22Rv1 (cell line): ENCODE measurements around the gene DOHH.

Experiments used
- H3K27ac ChIP-seq: fragments of 450-650 bp; 2 replicates; pipeline ENCODE4 v1.5.1; 2017
- ZFX ChIP-seq: fragments of 450-650 bp; IDR thresholded peaks from 2 replicates; pipeline ENCODE4 v1.6.1; 2017; ENCODE audit warnings: antibody characterized with exemption, borderline replicate concordance
- TF ChIP-seq, protein P1 (sequence below): fragments of 450-650 bp; IDR thresholded peaks from 2 replicates; pipeline ENCODE4 v1.5.1; 2017; ENCODE audit warnings: mild to moderate bottlenecking

The DOHH gene

DNA sequence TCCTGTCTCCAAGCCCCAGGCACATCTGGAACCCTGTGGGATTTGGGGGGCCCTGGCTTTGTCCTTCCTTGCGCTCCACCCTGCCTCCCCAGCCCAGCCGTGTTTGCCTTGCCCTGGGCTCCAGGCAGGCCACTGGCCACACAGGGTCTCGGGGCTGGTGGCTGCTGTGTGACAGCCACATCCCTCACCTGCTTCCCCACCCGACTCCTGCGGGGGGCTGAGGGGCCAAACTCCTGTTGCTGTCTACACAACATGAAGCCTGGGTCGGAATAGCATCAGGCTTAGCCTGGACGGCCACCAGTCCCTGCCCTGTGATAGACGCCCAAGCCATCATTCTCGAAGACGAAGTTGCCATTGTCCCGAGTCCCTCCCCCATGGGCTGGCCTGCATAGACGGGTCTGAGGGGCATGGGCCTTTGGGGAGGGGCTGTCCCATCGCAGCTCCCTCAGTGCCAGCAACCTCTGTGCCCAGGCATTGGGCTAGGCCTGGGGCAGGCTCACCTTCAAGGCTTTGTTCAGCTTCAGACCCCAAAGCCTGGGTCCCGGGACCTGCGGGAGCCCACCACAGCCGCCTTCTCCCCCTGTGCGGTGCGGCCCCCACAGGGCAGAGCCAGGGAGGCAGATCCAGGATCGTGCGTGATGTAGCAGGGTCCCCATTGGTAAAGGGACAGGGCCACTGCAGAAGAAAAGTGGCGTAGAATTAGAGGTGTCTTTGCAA, 23.0 kb upstream of the DOHH start:
- no peak overlapping the region for H3K27ac ChIP-seq
- no peak for TF ChIP-seq ZFX
- TF ChIP-seq, protein P1, sequence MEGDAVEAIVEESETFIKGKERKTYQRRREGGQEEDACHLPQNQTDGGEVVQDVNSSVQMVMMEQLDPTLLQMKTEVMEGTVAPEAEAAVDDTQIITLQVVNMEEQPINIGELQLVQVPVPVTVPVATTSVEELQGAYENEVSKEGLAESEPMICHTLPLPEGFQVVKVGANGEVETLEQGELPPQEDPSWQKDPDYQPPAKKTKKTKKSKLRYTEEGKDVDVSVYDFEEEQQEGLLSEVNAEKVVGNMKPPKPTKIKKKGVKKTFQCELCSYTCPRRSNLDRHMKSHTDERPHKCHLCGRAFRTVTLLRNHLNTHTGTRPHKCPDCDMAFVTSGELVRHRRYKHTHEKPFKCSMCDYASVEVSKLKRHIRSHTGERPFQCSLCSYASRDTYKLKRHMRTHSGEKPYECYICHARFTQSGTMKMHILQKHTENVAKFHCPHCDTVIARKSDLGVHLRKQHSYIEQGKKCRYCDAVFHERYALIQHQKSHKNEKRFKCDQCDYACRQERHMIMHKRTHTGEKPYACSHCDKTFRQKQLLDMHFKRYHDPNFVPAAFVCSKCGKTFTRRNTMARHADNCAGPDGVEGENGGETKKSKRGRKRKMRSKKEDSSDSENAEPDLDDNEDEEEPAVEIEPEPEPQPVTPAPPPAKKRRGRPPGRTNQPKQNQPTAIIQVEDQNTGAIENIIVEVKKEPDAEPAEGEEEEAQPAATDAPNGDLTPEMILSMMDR = no peak

DNA sequence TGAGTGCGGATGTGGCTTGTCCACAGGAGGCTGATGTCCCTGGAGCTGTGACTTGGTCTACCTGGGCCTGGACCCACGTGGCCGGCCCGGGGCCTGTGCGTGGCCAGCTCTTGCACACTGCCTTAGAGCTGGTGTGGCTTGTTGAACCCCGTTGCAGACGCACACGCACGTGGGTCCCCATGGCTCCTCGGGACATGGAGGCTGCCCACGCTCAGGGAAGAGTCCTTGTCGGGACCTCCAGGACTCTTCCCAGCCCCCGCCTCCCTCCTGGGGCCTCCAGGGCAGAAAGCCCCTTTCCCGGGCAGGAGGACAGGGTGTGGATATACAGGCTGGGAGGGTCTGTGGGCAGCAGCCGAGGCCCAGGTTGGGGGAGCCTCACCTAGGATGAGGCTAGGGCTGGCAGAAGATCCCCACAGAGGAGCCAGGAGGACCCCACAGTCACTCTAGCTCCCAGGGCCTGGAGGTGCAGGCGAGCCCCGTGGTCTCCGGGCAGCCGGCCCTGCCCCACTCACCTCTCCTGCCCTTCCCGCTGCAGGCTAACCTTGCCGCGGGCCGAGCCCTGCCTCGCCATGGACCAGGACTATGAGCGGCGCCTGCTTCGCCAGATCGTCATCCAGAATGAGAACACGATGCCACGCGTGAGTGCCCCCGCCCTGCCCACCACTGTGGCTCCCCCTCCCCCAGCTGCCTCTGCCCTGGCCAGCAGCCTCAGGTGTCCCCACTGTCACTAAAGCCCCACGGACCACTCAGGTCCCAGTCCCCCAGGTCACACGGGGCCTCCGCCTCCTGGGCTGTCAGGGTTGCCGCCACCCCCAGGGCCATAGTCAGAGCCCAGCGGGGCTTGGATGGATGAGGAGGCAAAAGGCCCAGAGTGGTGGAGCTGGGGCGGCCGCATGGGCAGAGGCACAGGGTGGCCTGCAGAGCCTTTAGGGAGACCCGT, 22.2 kb upstream of the DOHH start:
- TF ChIP-seq ZFX = no peak
- TF ChIP-seq, protein P1 = no peak
- H3K27ac ChIP-seq = no peak overlapping the region

DNA sequence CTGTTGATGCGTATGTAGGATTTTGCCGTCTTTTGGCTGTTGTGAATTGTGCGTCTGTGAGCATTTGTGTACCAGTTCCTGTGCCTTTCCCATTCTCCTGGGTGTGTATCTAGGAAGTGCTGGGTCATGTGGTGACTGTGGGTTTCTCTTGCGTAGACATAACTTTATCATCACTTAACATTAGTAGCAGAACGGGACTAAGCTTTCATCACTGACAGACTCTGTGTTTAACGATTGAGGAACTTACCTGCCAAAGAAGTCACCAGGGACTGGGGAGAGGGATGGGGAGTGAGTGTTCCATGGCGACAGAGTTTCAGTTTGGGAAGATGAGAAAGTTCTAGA, 20.6 kb upstream of the DOHH start:
- no peak overlapping the region for H3K27ac ChIP-seq
- TF ChIP-seq, protein P1 = no peak
- no peak for TF ChIP-seq ZFX

DNA sequence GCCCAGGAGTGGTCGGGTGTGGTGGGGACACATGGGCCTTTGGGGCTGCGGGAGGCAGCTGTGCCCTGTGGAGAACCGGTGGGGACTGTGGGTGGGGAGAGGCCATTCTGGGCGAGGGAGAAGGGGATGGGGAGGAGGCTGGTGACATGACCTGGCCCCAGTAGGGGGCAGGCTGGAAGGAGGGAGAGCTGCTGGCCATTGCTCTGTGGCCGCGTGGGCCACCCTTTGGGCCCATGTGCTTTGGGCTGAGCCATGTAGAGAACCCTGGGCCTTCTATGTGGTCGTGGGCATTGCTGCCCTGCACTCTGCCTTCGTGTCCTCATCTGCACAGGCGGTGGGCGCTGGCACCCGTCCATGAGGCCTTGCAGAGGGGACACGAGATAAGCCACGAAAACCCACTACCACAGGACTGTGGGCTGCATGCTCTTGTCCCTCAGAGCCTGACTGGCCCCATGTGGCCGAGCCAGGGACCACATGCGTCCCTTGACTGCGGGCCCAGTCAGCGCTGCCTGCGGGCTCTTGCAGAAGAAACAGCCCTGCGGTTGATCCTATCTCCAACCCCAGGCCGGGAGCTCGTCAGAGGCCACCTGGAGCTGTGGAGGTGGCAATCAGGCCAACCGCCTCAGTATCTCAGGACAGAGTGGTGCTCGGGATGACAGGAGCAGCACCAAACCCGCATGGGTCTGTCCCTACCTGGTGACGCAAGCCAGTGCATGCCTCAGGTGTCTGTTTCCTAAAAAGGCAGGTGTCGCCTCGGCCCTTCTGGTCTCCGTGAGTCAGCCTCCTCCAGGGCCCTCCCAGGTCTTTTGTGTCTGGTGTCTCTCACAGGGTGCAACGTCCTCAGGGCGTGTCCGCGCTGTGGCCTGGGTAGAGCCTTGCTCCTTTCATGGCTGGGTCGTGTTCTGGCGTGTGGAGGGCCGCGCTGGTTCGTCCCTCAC, 20.0 kb upstream of the DOHH start:
- TF ChIP-seq, protein P1 = no peak
- TF ChIP-seq ZFX = no peak
- H3K27ac ChIP-seq = no peak overlapping the region

DNA sequence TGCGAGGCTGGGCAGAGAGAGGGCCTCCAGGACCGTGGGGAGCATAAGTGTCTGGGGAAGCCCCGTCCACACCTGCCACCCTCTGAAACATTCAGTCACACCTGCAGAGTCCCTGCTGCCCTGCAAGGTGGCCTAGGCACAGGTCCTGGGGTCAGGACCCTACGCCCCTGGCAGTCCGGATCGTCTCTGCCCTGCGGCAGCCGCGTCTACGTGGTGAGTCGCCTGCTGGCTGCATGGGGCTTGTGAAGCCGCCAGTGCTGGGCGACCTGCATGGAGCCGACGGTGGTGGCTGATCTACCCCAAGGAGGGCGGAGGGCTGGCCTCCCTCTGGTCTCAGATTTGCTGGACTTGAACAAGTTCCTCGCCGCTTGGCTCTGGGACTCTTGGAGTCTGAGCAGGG, 18.7 kb upstream of the DOHH start:
- no peak overlapping the region for H3K27ac ChIP-seq
- TF ChIP-seq, protein P1 = no peak
- no peak for TF ChIP-seq ZFX

DNA sequence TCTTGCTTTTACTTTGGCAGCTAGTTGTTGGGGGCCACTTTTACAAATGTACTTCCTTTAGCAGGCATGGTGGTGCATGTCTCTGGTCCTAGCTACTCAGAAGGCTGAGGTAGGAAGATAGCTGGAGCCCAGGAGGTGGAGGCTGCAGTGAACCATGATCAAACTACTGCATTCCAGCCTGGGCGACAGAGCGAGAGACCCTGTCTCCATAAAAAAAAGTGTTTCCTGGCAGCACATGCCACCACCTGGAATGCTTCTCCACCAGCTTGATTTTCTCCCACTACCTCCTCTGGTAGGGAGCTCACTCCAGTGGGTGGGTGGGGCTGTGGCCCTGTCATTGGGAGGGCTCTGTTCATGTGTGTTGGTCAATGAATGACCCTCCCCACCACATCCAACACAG, 18.2 kb upstream of the DOHH start:
- H3K27ac ChIP-seq = no peak overlapping the region
- no peak for TF ChIP-seq ZFX
- TF ChIP-seq, protein P1 = no peak
